Measurements from ENCODE around the gene ABCB4.

DNA sequence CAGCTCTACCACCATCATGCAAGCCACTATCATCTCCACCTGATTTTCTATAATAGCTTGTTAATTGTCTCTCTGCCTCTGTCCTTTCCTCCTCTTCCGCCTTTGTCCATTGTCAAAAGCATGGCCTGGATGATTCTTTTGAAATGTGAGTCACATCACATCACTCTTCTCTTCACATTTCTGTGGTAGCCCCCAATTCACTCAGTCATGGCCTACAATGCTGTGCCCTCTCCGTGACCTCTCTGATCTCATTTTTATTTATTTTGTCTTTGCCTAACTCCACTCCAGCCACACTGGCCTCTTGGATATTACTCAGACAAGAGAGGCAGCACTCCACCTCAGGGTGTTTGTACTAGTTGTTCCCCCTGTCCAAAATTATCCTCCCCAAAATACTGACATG, 4.9 kb upstream of the ABCB4 start:
- TF ChIP-seq POLR2A (IDR thresholded peaks at IDR 0.05): no peak
- TF ChIP-seq, protein P1, sequence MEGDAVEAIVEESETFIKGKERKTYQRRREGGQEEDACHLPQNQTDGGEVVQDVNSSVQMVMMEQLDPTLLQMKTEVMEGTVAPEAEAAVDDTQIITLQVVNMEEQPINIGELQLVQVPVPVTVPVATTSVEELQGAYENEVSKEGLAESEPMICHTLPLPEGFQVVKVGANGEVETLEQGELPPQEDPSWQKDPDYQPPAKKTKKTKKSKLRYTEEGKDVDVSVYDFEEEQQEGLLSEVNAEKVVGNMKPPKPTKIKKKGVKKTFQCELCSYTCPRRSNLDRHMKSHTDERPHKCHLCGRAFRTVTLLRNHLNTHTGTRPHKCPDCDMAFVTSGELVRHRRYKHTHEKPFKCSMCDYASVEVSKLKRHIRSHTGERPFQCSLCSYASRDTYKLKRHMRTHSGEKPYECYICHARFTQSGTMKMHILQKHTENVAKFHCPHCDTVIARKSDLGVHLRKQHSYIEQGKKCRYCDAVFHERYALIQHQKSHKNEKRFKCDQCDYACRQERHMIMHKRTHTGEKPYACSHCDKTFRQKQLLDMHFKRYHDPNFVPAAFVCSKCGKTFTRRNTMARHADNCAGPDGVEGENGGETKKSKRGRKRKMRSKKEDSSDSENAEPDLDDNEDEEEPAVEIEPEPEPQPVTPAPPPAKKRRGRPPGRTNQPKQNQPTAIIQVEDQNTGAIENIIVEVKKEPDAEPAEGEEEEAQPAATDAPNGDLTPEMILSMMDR (IDR thresholded peaks at IDR 0.05): no peak

Measured in uterus (tissue), 2 donors.